GM21619 (cell line): ENCODE data around the gene MKKS.

Experiments used
- ATAC-seq: cut with Tn5 transposase; IDR thresholded peaks from one replicate; pipeline ENCODE4 v1.9.1; 2021; ENCODE audit not compliant: unreplicated experiment

The MKKS gene

DNA sequence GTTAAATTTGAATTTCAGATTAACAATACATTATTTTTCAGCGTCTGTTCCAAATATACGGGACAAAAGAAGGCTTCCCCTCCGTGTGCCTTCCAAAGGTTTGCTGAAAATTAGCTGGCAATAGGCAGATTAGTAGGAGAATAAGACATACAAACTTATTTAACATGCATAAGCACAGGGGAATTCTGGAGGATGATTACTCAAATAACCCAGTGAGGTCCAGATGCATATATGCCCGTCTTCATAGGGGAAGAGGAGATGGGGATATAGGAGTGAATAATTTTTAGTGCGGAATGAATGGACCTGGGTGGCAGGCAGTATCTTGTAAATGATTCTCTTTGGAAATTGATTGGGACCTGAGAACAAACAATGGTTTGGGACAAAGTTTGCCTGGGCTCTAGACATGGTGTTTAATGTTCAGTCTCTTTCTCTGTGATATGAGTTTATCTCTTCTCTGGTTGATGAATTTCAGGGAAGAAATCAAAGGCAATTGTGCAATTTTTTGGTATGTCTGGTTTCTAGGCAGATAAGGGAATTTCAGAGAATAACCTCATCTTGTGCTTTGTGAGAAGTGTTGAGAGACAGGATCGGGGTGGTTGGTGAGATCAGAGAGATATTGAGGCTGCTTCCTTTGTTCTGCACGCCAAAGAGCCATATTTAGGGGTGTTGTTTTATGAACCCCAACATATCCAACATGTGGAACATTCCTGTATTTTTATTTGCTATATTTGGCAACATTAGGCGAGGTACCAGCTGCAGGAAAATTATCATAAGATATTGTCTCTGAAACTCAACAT lies 63.7 kb downstream of the MKKS start:
- no peak for ATAC-seq

DNA sequence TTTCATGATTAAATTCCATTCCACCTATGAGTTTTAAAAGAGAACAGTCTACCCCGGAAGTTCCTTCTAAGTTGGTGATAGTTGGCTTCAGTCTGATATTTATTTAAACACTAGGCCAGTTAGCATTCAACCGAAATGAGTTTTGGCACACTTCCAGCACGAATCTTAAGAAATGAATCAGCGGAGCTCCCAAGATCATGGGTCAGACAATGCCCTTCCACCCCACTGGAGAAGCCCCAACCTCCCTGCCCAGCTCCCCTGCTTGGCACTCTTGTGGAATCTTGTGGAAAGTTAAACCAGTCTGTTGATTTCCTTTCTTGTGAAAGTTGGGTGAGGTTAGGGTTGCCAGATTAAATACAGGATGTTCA lies 64.3 kb downstream of the MKKS start:
- no peak for ATAC-seq

DNA sequence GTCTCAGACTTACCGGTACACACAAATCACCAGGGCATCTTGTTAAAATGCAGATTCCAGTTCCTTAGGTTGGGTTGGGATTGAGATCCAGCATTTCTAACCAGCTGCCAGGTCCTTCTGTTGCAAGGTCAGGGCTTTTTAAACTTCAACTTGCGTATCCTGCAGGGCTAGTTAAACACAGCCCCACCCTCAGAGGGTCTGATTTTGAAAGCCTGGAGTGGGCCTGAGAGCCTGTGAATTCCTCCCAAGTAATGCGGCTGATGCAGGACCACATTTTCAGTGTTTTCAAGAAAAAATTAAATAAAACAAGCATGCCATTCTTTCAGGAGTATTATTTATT lies 65.3 kb downstream of the MKKS start:
- ATAC-seq = no peak

- ATAC-seq = no peak
Measured at GRCh38 chr20:10367943-10368701, 65.9 kb downstream of the MKKS start.

DNA sequence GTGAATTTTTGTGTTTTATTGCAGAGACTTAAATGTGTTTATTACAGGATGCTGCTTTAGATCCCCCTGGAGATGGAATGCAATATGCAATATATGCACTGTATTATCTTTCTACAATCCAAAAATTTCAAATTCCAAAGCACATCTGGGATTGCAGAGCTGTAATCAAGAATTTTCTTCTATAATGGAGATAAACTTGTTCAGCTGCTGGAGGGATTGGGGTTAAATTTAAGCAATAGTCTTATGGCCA lies 66.4 kb downstream of the MKKS start:
- no peak for ATAC-seq

DNA sequence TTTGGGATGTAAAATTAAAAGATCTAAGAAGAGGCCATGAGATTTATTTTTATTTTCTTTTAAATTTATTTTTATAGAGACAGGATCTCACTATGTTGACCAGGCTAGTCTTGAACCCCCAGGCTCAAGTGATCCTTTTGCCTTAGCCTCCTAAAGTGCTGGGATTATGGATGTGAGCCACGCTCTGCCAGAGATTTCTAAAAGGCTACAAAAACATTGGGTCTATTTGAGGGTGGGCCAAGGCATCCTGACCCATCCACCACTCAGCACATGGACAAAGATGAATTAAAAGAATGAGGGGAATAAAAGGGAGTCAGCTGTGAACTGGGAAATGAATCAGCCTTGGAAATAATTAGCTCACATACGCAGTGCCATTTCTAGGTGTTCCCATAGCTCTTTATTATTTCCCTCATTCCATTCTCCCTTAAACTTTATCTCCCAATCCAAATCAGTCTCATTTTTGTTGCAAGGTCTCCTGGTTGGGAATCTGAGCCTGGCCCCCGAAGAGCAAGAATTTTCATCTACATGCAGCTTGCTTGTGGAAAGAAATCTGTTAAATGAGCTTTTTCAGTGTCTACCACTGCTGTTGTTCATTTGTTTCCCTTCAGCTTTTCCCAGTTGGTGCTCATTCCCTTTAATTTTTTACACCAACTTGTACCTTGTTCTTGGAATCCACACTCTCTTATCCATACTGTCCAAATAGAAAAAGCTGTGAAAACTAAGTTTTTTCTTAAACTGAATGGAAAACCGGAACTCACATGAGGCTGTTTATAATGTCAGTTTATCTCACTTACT lies 66.9 kb downstream of the MKKS start:
- ATAC-seq = no peak

DNA sequence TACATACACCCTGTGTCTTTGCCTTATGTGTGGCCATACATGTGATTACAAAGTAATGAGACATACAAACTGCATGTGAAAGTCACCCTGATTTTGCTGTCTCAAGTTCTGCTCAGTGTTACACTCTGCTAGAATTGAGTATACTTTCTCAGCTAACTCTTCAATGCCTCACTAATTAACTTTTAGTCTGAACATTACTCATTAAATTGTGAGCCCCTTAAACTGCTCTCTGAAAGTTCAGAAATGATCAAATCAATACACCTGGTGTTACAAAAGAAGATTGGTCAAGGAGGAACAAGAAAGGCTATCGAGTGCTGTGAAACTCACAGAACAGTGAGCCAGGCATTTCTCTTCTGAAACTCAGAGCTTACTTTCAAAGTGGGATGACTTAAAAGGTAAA lies 71.3 kb downstream of the MKKS start:
- peak; percentile 74 for ATAC-seq

DNA sequence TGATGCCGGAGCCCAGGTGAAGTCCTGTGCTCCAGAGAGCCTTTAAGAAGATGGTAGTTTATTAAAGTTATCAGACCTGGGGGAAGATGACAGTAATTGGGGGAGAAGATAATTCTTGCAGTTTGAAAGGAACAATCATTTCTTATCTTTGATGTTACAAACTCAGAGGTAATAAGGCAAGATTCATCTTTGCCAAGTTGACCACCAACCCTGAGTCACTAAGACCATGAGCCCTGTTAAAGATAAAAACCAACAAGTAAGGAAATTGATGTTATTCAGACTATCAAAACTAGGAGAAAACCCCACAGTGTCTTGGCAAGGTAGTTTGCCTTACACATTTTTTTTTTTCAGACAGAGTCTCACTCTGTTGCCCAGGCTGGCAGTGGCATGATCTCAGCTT lies 73.1 kb downstream of the MKKS start:
- ATAC-seq = no peak

DNA sequence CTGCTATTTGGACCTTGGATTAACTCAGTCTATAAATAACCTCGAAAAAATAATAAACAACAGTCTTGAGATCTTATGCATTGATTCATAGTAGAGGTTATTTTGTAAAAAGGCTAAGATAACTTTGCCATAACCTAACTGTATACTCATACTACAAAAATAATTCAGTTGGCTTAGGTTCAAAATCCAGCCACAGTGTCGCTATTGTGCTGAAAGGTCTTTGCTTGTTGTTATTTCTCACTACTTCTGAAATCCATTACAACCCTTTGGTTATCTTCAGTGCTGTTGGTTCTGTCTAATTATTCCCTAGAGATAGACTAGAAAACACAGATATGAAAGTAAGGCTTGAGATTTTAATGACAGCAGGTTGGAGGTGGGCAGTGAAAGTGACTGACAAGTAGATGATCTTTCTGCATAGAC lies 74.4 kb downstream of the MKKS start:
- ATAC-seq = no peak

DNA sequence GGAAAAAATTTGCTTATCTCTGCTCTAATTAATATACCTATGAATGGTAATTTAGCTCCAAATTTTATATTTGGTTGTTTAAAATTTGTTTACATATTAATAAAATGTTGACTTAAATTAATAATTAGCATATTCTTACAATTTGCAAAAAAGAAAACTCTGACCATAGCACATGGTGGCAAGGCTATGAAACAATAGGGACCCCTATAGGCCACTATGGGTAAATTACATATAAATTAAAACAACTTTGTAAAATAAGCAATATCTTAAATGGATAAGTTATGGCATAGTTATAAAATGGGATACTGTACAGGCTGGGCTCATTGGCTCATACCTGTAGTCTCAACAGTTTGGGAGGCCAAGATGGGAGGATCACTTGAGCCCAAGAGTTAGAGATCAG lies 76.0 kb downstream of the MKKS start:
- ATAC-seq = no peak

- ATAC-seq = no peak
Measured at GRCh38 chr20:10357061-10357708, 76.8 kb downstream of the MKKS start.

- ATAC-seq = no peak
Measured at GRCh38 chr20:10356628-10357027, 77.4 kb downstream of the MKKS start.

DNA sequence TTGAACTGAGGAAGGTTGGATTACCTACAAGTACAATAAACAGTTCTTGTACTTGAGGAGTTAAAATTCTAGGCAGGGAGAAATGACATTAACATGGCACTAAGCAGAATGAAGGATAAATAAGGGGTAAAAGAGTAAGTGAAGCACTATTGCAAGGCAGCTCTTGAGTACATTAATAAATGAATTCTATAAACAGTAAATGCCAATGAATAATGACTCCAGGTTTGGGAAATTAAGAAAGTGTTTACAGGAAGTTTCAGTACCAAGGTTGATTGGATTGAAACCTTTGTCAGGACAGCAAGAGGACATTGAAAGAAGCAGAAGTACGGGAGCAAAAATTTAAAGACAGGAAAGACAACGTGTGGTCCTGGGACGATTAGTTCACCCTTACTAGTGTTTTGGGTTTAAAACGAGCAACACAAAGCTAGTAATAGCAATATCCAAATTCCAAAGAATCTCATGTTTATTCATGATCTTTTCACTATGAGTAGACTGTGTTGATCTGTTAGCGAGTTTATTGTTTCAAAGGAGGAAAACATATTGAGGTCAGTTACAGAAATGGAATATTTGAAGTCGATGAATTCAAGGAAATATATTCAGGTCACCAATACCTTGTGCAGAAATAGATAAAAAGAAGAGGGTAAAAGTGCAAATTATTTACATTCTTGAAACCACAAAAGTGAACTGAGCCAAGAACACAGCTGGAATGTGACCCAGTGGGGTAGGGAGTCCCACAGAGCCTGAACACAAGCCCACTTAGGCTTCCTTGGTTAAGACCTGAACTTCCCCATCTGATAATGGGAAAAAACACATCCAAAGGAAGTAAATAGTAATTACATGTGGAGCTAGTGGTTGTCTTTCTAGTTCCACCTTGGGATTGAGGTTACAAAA lies 80.8 kb downstream of the MKKS start:
- ATAC-seq = no peak
